RWPE1 (cell line): ENCODE results near the gene KRT12.

Experiments
- CTCF ChIA-PET: fragments of 350-600 bp; sonication (Branson Sonifier 250); formaldehyde crosslinking; extraction: SDS; loops from one replicate; lab custom pipeline; 2021; lab: Yijun Ruan, JAX
- POLR2A ChIA-PET: fragments of 400-600 bp; formaldehyde crosslinking; extraction: SDS; loops from one replicate; lab custom pipeline; 2020; ENCODE audit warnings: antibody characterized with exemption; ENCODE audit not compliant: low non-redundant PET; lab: Yijun Ruan, JAX
- DNase-seq: peaks from one replicate; pipeline ENCODE4 v3.0.0; 2012; ENCODE audit warnings: low spot score
- H3K27ac ChIP-seq: fragments of 450-650 bp; 2 replicates; pipeline ENCODE4 v1.5.1; 2017
- CTCF ChIP-seq: fragments of 450-650 bp; conservative IDR thresholded peaks from 2 replicates; pipeline ENCODE4 v1.5.1; 2017; ENCODE audit warnings: low read depth, mild to moderate bottlenecking

KRT12 gene

DNA sequence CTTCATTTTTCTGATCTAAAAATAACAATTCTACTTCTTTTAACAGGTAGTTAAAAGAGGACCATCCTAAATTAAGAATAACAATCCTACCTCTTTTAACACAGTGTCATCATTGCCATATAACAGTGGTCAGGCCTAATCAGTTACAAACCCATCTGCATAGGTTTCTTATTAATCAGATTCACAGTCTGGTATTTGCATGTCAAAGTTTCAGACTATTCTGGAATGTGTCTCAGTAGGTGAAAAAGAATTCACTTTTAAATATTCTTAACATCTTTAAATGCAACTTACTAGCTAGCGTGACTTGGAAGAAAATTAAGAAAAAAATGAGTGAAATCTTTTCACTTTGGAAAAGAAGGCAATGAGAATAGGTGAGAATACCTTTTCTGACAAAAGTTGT lies 6.8 kb upstream of the KRT12 start:
- ChIA-PET POLR2A (no interaction called here), CTCF (interaction anchor here (0.6 to 1.0 kb wide), 4 partner anchors 11 to 786 kb away, joined by 3 to 8 read pairs (median 4); partner anchors contain the start of gene KRT20)
- DNase-seq: no peak
- no peak overlapping the region for H3K27ac ChIP-seq
- TF ChIP-seq CTCF: no peak

DNA sequence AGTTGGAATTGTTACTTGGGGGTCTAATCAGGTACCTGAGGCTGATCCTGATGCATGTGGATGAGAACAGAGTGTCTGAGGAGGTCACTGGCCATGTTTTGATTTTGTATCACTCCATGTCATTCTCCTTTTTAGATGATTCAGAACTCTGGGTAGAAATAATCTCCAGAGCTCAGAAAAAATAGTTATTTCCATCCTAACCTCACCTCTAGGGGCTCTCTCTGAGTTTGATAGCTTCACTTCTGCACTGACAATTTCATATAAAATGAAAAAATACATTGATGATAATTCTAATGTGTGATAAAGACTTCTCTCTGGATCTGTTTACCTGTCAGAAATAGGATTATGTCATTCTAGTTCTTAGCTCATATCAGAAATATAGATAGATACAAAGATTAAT lies 6.2 kb upstream of the KRT12 start:
- no peak for DNase-seq
- no peak overlapping the region for H3K27ac ChIP-seq
- TF ChIP-seq CTCF: no peak
- ChIA-PET POLR2A (no interaction called here), CTCF (interaction anchor here (0.6 to 0.9 kb wide), 6 partner anchors 12 to 787 kb away, joined by 3 to 8 read pairs (median 4); partner anchors contain the start of gene KRT20)

- DNase-seq: no peak
- POLR2A ChIA-PET: no interaction called here
- CTCF ChIA-PET: no interaction called here
- H3K27ac ChIP-seq: no peak overlapping the region
- no peak for TF ChIP-seq CTCF
These were observed 5.4 kb upstream of the KRT12 start for GRCh38 chr17:40872416-40872815.

- no peak for TF ChIP-seq CTCF
- no peak for DNase-seq
- POLR2A ChIA-PET: no interaction called here
- H3K27ac ChIP-seq: no peak overlapping the region
- CTCF ChIA-PET: interaction anchor here (0.5 to 1.0 kb wide), 5 partner anchors 14 to 792 kb away, joined by 3 read pairs; no protein-coding TSS in a partner anchor
These were observed 4.3 kb upstream of the KRT12 start for GRCh38 chr17:40871316-40871715.

GRCh38 chr17:40870136-40870535 lies 3.1 kb upstream of the KRT12 start:
- CTCF ChIA-PET: interaction anchor here (1.0 kb wide), 1 partner anchor 15 kb away, joined by 3 read pairs; the partner anchor contains the start of gene KRT20
- TF ChIP-seq CTCF: no peak
- POLR2A ChIA-PET: no interaction called here
- no peak for DNase-seq
- H3K27ac ChIP-seq: no peak overlapping the region

DNA sequence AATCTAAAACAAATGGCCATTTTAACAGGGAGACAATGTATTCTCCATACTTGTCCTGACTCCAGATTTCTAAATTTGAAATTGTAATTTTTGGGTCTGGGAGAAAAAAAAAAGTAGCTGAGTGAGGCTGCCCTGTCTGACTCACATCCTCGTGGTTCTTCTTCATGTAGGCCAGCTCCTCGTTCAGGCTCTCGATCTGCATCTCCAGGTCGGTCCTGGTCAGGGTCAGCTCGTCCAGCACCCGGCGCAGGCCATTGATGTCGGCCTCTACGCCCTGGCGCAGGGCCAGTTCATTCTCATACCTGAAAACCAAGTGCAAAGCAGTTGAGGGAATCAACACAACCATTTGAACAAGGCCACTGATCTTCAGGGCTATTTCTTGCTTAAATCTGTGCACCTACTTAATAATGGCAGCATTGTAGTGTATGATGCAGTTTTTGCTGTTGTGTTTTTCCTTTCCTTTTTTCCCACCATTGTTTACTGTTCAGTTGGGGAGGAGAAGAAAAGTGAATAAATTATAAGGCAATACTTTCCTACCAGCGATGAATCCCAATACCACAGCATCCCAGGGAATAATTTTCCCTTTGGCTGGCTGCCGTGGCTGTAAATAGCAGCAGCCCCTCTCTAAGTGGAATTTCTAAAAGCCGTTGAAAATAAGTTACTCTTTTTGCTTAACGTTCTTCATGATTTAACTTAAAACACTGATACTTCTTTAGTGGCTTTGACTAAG lies 2.2 kb downstream of the KRT12 start:
- no peak for DNase-seq
- CTCF ChIA-PET: no interaction called here
- POLR2A ChIA-PET: interaction anchor here (0.6 kb wide), 1 partner anchor 48 kb away, joined by 3 read pairs; no protein-coding TSS in a partner anchor
- TF ChIP-seq CTCF: no peak
- H3K27ac ChIP-seq: no peak overlapping the region
